Activated CD8-positive, alpha-beta memory T cell treated with anti-CD3 and anti-CD28 coated beads for 36 hours (primary cell): ENCODE results near the gene RPS19. TPM values are rescaled to one million over a fixed set of nuclear protein-coding genes. Genes with fewer than 3 reads are reported as not detected.

Experiments
- CTCF ChIA-PET: fragments of 350-600 bp; sonication (Branson Sonifier 250); formaldehyde crosslinking; loops from one replicate; lab custom pipeline; 2021; ENCODE audit warnings: antibody characterized with exemption; lab: Charles Lee
- POLR2A ChIA-PET: fragments of 350-600 bp; sonication (Branson Sonifier 250); formaldehyde crosslinking; loops from one replicate; lab custom pipeline; 2021; ENCODE audit warnings: antibody characterized with exemption; lab: Charles Lee
- total RNA-seq, 2 experiments: library from RNA; stranded (reverse); gene quantifications; one replicate each; pipeline ENCODE4 v1.2.3, GENCODE V29; 2021

Gene RPS19
- total RNA-seq, 2 experiments from 2014 or later: 2,995 to 3,062 TPM

- CTCF ChIA-PET: interaction anchor here (2.3 kb wide), 1 partner anchor 30 kb away, joined by 6 read pairs; no protein-coding TSS in a partner anchor
- POLR2A ChIA-PET: interaction anchor here (0.6 to 1.5 kb wide), 3 partner anchors 8 to 30 kb away, joined by 3 to 4 read pairs (median 3); no protein-coding TSS in a partner anchor
Measured at GRCh38 chr19:41903193-41903953, 43.3 kb downstream of the RPS19 start.

GRCh38 chr19:41904118-41904870 lies 44.2 kb downstream of the RPS19 start:
- POLR2A ChIA-PET: no interaction called here
- CTCF ChIA-PET: interaction anchor here (2.3 kb wide), 1 partner anchor 31 kb away, joined by 6 read pairs; no protein-coding TSS in a partner anchor

- ChIA-PET POLR2A (interaction anchor here (0.5 kb wide), 1 partner anchor 40 kb away, joined by 3 read pairs; no protein-coding TSS in a partner anchor), CTCF (interaction anchor here (0.6 to 1.3 kb wide), 5 partner anchors 9 to 441 kb away, joined by 3 read pairs; no protein-coding TSS in a partner anchor)
Measured at GRCh38 chr19:41905273-41906002, 45.4 kb downstream of the RPS19 start.

GRCh38 chr19:41906271-41906670 lies 46.2 kb downstream of the RPS19 start:
- CTCF ChIA-PET: interaction anchor here (0.6 to 1.3 kb wide), 3 partner anchors 11 to 440 kb away, joined by 3 read pairs; no protein-coding TSS in a partner anchor
- POLR2A ChIA-PET: no interaction called here

GRCh38 chr19:41906916-41907680 lies 47.0 kb downstream of the RPS19 start:
- CTCF ChIA-PET: interaction anchor here (1.4 kb wide), 1 partner anchor 33 kb away, joined by 3 read pairs; no protein-coding TSS in a partner anchor
- POLR2A ChIA-PET: interaction anchor here (0.6 to 0.9 kb wide), 3 partner anchors 16 to 543 kb away, joined by 3 to 6 read pairs (median 3); no protein-coding TSS in a partner anchor

- ChIA-PET POLR2A (interaction anchor here (0.9 kb wide), 1 partner anchor 38 kb away, joined by 3 read pairs; no protein-coding TSS in a partner anchor), CTCF (interaction anchor here (1.0 to 1.4 kb wide), 3 partner anchors 12 to 38 kb away, joined by 3 to 5 read pairs (median 3); no protein-coding TSS in a partner anchor)
Measured at GRCh38 chr19:41907994-41908615, 48.0 kb downstream of the RPS19 start.

- POLR2A ChIA-PET: no interaction called here
- CTCF ChIA-PET: interaction anchor here (1.0 to 1.3 kb wide), 2 partner anchors 13 to 38 kb away, joined by 3 to 5 read pairs; no protein-coding TSS in a partner anchor
Measured at GRCh38 chr19:41908724-41909464, 48.8 kb downstream of the RPS19 start.

- ChIA-PET POLR2A (no interaction called here), CTCF (interaction anchor here (0.8 kb wide), 1 partner anchor 9 kb away, joined by 3 read pairs; no protein-coding TSS in a partner anchor)
Measured at GRCh38 chr19:41909706-41910105, 49.7 kb downstream of the RPS19 start.

- ChIA-PET CTCF (interaction anchor here (0.8 to 1.2 kb wide), 2 partner anchors 10 to 38 kb away, joined by 3 read pairs; no protein-coding TSS in a partner anchor), POLR2A (no interaction called here)
Measured at GRCh38 chr19:41910240-41910991, 50.4 kb downstream of the RPS19 start.

GRCh38 chr19:41910992-41911888 lies 51.2 kb downstream of the RPS19 start:
- CTCF ChIA-PET: interaction anchor here (1.1 to 1.2 kb wide), 2 partner anchors 25 to 39 kb away, joined by 3 to 4 read pairs; no protein-coding TSS in a partner anchor
- POLR2A ChIA-PET: interaction anchor here (1.0 to 1.1 kb wide), 2 partner anchors 9 to 16 kb away, joined by 3 read pairs; no protein-coding TSS in a partner anchor

GRCh38 chr19:41911889-41912731 lies 52.1 kb downstream of the RPS19 start:
- POLR2A ChIA-PET: interaction anchor here (0.6 to 1.1 kb wide), 3 partner anchors 9 to 17 kb away, joined by 3 to 4 read pairs (median 3); no protein-coding TSS in a partner anchor
- CTCF ChIA-PET: interaction anchor here (0.5 to 1.2 kb wide), 3 partner anchors 26 to 39 kb away, joined by 3 to 4 read pairs (median 3); no protein-coding TSS in a partner anchor

GRCh38 chr19:41912899-41913537 lies 53.0 kb downstream of the RPS19 start:
- ChIA-PET POLR2A (no interaction called here), CTCF (interaction anchor here (0.5 kb wide), 1 partner anchor 32 kb away, joined by 3 read pairs; no protein-coding TSS in a partner anchor)
